Measurements from ENCODE around the gene SDHD. TPM values are rescaled to one million over a fixed set of nuclear protein-coding genes. Genes with fewer than 3 reads are reported as not detected.

Gene SDHD
- total and polyA plus RNA-seq, 9 of the 15 experiments (the other 6 are each of a cell fraction or from before 2014, with no cell fraction given) = 150 to 1,225 (median 215) TPM

DNA sequence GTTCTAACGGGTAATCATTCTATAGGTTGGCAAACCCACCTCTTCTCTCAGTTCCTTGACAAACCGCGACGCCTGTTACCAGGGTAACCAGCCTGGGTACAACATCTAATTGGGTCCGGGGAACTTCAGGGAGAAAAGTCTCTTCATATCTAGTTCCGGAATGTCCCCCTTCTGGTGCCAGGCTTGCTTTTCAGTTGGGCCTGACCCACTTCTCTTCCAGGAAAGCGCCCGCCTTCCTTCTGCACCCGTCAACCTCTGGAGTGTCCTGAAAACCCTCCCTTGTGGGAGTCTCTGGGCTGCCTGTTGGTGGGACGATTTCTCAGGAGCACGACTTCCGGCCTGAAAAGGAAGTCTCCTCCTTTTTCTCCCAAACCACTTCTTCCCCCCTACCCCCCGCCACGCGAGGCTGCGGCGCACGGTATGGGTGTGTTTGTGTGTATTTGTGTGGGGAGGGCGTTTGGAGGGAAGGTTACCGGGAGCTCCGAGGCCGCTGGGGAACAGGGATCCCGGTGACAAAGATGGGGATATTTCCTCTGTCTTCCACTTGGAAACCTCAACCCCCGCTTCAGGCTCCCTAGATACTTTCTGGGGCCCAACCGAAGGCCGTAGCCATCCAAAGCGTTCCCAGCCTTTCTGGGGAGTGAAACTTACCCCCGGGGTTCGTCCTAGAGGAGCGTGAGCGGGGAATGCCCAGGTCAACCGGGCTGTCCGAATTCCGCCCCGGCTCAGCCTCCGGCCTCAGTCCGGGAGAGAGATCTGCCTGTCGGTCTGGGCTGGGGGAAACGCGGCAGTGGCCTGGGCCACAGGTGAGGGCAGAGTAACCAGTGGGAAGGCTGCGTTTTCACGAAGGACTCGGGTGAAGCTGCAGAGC is 12.5 kb upstream of the SDHD start, which contains the start of the genes NKAPD1 and PIH1D2 (continued):
- TF ChIP-seq, protein P1, sequence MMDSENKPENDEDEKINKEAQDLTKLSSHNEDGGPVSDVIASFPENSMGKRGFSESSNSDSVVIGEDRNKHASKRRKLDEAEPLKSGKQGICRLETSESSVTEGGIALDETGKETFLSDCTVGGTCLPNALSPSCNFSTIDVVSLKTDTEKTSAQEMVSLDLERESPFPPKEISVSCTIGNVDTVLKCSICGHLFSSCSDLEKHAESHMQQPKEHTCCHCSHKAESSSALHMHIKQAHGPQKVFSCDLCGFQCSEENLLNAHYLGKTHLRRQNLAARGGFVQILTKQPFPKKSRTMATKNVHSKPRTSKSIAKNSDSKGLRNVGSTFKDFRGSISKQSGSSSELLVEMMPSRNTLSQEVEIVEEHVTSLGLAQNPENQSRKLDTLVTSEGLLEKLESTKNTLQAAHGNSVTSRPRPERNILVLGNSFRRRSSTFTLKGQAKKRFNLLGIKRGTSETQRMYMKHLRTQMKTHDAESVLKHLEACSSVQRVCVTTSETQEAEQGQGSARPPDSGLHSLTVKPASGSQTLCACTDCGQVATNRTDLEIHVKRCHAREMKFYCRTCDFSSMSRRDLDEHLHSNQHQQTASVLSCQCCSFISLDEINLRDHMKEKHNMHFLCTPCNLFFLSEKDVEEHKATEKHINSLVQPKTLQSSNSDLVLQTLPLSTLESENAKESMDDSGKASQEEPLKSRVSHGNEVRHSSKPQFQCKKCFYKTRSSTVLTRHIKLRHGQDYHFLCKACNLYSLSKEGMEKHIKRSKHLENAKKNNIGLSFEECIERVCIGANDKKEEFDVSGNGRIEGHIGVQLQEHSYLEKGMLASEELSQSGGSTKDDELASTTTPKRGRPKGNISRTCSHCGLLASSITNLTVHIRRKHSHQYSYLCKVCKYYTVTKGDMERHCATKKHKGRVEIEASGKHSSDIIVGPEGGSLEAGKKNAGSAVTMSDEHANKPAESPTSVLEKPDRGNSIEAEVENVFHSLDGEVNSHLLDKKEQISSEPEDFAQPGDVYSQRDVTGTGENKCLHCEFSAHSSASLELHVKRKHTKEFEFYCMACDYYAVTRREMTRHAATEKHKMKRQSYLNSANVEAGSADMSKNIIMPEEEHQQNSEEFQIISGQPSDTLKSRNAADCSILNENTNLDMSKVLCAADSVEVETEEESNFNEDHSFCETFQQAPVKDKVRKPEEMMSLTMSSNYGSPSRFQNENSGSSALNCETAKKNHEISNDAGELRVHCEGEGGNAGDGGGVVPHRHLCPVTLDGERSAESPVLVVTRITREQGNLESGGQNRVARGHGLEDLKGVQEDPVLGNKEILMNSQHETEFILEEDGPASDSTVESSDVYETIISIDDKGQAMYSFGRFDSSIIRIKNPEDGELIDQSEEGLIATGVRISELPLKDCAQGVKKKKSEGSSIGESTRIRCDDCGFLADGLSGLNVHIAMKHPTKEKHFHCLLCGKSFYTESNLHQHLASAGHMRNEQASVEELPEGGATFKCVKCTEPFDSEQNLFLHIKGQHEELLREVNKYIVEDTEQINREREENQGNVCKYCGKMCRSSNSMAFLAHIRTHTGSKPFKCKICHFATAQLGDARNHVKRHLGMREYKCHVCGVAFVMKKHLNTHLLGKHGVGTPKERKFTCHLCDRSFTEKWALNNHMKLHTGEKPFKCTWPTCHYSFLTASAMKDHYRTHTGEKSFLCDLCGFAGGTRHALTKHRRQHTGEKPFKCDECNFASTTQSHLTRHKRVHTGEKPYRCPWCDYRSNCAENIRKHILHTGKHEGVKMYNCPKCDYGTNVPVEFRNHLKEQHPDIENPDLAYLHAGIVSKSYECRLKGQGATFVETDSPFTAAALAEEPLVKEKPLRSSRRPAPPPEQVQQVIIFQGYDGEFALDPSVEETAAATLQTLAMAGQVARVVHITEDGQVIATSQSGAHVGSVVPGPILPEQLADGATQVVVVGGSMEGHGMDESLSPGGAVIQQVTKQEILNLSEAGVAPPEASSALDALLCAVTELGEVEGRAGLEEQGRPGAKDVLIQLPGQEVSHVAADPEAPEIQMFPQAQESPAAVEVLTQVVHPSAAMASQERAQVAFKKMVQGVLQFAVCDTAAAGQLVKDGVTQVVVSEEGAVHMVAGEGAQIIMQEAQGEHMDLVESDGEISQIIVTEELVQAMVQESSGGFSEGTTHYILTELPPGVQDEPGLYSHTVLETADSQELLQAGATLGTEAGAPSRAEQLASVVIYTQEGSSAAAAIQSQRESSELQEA (IDR thresholded peaks at IDR 0.05; ENCODE audit: low read depth) = no peak
- TF ChIP-seq SIN3A (IDR thresholded peaks at IDR 0.05; ENCODE audit: borderline replicate concordance in 2 of 2, control insufficient read depth in 1 of 2, low read depth in 2 of 2, low read length in 2 of 2) (peak; percentile 87 to 89; a peak in 3 of 4 replicates), EHMT2 (IDR thresholded peaks at IDR 0.05) (0 out of 2 replicates have a peak, but pooled peaks have one; percentile 51), ZNF263 (CRISPR knock-in tag; IDR thresholded peaks at IDR 0.05; ENCODE audit: borderline replicate concordance) (no peak), ZKSCAN1 (IDR thresholded peaks at IDR 0.05; ENCODE audit: low read depth, low read length) (0 out of 2 replicates have a peak, but pooled peaks have one; percentile 19), RAD51 (IDR thresholded peaks at IDR 0.05; ENCODE audit: borderline replicate concordance, low read depth) (peak; percentile 54; the same call in 1 of the 2 replicates), KDM4B (IDR thresholded peaks at IDR 0.05; ENCODE audit: borderline replicate concordance in 2 of 2, low read depth in 1 of 2) (peak in 1 of 2 experiments; percentile 89; a peak in 1 of 4 replicates), SUPT5H (IDR thresholded peaks at IDR 0.05) (peak; percentile 78), ZBTB8A (IDR thresholded peaks at IDR 0.05; ENCODE audit: partially characterized antibody) (no peak), CBX8 (IDR thresholded peaks at IDR 0.05; ENCODE audit: borderline replicate concordance, extremely low read depth, low read depth, low read length, poor library complexity, severe bottlenecking) (no peak), ATF7 (IDR thresholded peaks at IDR 0.05) (peak; percentile 88), OTX1 (CRISPR knock-in tag; IDR thresholded peaks at IDR 0.05) (no peak), BACH1 (tag; IDR thresholded peaks at IDR 0.05) (no peak), CXXC5 (CRISPR knock-in tag; IDR thresholded peaks at IDR 0.05) (peak; percentile 78), ZZZ3 (IDR thresholded peaks at IDR 0.05) (0 out of 2 replicates have a peak, but pooled peaks have one; percentile 72), HEY1 (CRISPR knock-in tag; IDR thresholded peaks at IDR 0.05; ENCODE audit: borderline replicate concordance) (no peak), CBX3 (IDR thresholded peaks at IDR 0.05; ENCODE audit: borderline replicate concordance in 1 of 2, low read length in 2 of 2) (peak in 1 of 2 experiments; percentile 51; a peak in 1 of 3 replicates)
- TF ChIP-seq, protein P2, sequence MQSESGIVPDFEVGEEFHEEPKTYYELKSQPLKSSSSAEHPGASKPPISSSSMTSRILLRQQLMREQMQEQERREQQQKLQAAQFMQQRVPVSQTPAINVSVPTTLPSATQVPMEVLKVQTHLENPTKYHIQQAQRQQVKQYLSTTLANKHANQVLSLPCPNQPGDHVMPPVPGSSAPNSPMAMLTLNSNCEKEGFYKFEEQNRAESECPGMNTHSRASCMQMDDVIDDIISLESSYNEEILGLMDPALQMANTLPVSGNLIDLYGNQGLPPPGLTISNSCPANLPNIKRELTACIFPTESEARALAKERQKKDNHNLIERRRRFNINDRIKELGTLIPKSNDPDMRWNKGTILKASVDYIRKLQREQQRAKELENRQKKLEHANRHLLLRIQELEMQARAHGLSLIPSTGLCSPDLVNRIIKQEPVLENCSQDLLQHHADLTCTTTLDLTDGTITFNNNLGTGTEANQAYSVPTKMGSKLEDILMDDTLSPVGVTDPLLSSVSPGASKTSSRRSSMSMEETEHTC (IDR thresholded peaks at IDR 0.05) = no peak

Data from K562 (cell line).